NCI-H2196 treated with DMSO at 0.1 percent for 48 hours (cell line): ENCODE results near the gene MRPL28.
A peak's percentile ranks its signal among the peaks of the same experiment; 100 is the strongest.
"Not testable (repeated sequence)": the region's sequence is repeated elsewhere in the genome, so short reads cannot be mapped to it uniquely, and the experiment has no call there.

Experiments
- DNase-seq: peaks from one replicate; lab custom pipeline; 2025; ENCODE audit not compliant: unreplicated experiment; lab: John Stamatoyannopoulos, UW

Gene MRPL28

DNA sequence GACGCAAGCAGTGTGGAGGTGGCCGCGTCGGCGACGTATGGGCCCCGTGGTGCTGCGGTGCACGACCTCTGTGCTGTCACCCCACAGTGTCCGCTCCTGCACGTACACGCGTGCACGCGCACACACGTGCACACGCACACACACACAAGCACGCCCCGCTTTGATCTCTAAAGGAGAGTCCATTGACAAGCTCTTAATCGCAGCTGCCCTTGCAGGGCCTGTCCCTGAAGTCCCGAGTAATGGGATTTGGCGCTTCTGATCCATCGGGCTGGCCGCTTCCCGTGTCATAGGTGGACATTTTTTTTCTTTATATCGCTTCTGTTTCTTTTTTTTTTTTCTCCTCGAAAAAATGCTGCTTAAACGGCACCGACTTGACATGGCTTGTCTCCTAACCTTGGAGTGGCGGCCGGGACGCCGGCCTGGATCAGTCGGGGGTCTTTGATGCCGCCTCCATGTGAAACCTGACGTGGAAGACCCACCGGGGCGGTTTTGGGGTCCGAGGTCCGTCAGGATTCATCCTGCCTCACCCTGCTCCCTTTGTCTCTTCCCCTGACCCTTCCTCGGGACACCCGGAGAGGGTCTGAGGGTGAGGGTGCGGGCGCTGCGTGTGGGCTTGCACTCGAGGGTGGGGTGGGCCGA is 9.5 kb downstream of the MRPL28 start:
- DNase-seq: no peak

GRCh38 chr16:359871-360697 is 10.3 kb downstream of the MRPL28 start:
- DNase-seq: no peak

- DNase-seq: no peak
Observed at GRCh38 chr16:359067-359763, 11.1 kb downstream of the MRPL28 start.

DNA sequence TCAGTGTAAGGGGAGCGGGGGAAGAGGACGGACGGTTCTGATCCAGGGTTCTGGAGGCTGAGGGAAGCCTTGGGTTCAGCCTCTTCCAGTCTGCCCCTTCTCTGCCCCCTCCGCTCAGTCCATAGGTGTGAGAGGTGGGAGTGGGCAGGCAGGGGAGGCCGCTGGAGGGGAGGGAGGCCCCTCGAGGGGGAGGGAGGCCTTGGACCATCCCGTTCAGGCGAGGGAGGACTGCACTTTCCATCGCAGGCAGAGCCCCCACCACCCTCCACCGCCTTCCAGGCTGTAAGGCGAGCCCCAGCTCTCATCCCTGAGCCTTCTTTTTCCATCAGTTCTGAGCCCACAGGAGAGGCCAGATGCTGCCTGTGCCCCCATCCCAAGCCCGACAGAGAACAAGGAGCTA is 13.6 kb downstream of the MRPL28 start:
- no peak for DNase-seq

DNA sequence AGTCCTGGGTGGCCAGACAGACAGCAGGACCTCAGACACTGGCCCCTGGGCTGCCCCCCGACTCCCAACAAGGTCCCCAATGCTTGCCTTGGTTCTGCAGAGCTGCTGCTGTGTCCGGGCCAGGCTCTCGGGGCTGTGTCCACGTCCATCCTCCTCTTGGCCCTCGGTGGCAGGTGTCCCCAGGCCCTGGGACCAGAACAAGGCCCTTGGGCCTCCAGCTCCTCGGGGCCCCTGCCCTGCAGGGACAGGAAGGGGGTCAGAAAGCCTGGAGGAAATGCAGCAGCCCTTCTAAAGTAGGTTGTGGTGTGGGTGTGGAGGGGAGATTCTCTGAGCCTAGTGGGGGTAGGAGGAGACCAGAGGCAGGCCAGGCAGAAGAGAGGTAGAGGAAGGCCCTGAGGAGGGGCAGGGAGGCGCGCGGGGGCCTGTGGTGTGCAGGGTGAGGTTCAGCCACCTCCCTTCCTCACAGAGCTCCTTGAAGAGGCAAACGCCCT is 15.3 kb downstream of the MRPL28 start:
- DNase-seq: no peak

GRCh38 chr16:354291-354881 is 16.0 kb downstream of the MRPL28 start:
- no peak for DNase-seq

DNA sequence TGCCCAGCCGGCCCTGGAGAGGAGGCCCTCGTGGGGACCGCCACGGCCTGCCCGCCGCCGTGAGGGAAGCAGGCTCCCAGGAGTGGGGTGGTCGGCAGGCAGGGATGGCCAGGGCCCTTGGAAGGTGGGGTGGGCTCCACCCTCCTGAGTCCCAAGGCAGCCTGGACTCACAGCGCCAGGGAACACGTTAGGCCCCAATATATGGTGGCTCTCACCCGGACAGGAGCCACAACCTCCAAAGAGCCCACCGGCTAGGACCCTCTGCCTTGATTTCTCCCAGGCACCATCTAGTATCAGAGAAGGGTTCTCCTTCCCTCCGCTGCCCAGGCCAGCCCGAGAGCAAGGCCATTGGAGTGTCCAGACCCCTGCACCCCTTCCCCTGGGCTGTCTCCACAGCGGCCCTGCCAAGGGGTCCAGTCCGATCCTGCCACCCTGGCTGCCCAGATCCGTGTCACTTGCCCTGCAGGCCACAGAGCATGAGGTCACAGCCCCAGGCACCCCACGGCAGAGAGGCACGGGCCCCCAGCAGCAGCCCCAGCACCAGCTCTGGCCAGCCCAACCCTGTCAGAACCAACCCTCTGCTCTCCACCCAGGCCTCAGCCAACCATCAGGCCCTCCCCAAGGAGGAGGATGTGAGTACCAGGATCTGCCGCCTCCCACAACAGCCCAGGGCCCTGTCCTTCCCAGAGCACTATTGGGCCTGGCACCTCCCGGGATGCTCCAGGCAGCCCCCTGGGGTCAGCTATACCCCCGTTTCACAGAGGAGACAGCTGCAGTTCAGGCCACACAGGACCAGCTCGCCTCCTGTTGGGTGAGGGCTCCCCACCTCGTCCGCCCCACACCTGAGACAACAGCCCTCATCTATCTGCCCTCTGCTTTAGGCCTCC is 16.7 kb downstream of the MRPL28 start:
- DNase-seq: no peak

- DNase-seq: peak; percentile 99
Observed at GRCh38 chr16:352547-353403, 17.6 kb downstream of the MRPL28 start, which contains the start of gene AXIN1. AXIN1 (minus strand) TSS chr16:352723; CDS start chr16:347025, 5,698 bp downstream.

DNA sequence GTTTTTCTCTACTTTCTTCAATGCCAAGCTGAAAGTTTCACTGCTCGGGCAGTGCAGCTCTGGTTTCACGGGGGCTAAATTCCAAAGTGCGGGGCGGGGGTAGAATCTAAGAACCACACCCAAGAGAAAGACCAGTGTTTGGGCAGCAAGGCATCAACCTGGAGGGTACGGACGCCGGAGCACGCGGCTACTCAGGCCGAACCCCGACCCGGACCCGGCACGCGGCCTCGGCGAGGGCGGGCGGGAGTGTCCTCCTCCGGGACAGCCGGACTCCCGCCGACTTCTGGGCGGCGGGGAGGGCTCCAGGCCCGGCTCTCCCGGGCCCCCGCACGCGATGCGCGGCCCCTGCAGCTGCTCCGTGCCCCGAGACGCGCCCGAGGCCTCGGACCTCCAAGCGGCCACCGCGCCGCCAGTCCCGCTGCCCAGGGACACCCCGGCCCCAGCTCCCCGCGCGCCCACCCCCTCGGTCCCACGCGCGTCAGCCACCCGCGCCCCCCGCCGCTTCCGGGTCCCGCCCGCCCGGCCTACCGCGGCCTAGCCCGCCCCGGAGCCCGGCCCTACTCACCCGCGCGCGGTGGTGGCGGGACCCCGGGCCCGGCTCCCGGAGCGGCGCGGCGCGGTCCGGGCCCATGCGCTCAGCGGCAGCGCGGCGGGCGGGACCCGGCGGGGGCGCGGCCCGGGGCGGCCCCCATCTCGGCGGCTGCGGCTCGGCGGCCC is 18.4 kb downstream of the MRPL28 start:
- no peak for DNase-seq

DNA sequence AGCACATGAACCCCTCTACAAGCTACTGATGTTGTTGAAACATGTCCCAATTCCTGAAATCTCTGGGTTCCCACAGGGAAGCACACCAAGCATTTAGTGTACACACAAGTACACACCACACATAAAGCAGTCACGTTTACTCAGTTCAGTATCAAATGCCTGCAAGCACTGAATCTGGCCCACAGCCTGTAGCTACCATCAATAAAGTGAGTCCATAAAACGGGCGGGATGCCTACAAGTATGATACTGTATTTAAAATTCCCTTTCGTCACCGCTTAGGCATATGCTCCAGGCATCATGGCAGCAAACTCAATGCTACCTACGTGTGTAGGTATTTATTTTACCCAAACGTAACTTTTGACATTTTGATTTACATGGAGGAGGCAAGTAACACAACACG is 20.1 kb downstream of the MRPL28 start:
- DNase-seq: no peak

GRCh38 chr16:349211-349610 is 21.1 kb downstream of the MRPL28 start:
- DNase-seq: no peak

- not testable (repeated sequence) for DNase-seq
Observed at GRCh38 chr16:348495-348894, 21.8 kb downstream of the MRPL28 start.

DNA sequence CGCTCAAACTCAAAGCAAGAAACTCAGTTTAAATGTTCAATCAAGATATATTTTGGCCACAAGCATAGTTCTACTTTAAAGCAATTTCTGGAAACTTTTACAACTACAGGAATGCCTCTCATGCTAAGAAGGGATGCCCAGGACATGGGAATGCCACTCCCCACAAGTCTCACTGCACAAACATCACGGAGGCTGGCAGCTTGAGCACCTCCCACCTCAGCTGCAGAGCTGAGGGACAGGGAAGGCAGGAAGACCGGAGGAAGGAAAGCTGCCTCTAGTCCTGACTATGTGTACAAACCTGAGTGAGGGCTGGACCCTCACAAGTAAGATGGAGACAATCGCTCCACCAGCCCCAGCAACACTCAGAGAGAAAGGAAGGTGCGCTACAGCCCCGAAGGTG is 23.1 kb downstream of the MRPL28 start:
- no peak for DNase-seq

GRCh38 chr16:346587-346986 is 23.8 kb downstream of the MRPL28 start:
- DNase-seq: no peak

DNA sequence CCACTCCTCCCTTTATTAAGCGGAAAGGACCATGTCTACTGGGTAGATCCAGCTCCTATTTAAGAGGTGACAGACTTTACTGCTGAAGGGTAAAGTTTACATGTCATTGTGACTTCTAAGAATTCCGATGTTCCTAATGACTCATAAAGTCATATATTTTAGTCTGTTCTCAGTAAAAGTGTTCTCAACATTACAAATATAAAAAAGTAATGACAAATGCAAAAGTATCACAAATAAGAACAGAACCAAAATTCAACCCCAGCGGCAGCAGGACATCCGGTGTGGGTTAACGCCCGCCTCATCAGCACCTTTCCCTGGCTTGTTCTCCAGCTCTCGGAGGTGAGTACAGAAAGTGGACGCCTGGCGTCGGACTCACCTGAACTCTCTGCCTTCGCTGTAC is 24.6 kb downstream of the MRPL28 start:
- no peak for DNase-seq

GRCh38 chr16:342455-343213 is 27.7 kb downstream of the MRPL28 start:
- no peak for DNase-seq

GRCh38 chr16:341974-342336 is 28.4 kb downstream of the MRPL28 start:
- DNase-seq: not testable (repeated sequence)
